Kidney (tissue), 14 donors: ENCODE data around the gene BABAM2. TPM values are rescaled to one million over a fixed set of nuclear protein-coding genes. Genes with fewer than 3 reads are reported as not detected.

Experiments
- DNase-seq, 5 donors: peaks; one replicate each; pipeline ENCODE4 v3.0.0-alpha.2; 2013 to 2020
- FAIRE-seq: peaks from 2 replicates; lab custom pipeline; 2012; peaks lifted over from hg19 to GRCh38; lab: Jason Lieb, UNC
- H3K27ac ChIP-seq, 2 donors: one replicate each; pipeline ENCODE4 v1.7.0; 2013; ENCODE audit warnings: low read depth in 2 of 2, low read length in 2 of 2, inconsistent platforms in 1 of 2
- H3K27me3 ChIP-seq: one replicate; pipeline ENCODE4 v1.7.1; 2013; ENCODE audit warnings: low read length, inconsistent platforms; ENCODE audit not compliant: control insufficient read depth, insufficient read depth
- H3K36me3 ChIP-seq, 3 donors: one replicate each; pipeline versions ENCODE4 v1.7.0 to v1.7.1; 2013; ENCODE audit warnings: low read length in 3 of 3, control low read depth in 1 of 3, inconsistent platforms in 1 of 3; ENCODE audit not compliant: insufficient read depth in 3 of 3, control insufficient read depth in 2 of 3
- H3K4me1 ChIP-seq, 3 donors: one replicate each; pipeline versions ENCODE4 v1.7.0 to v1.7.1; 2013; ENCODE audit warnings: low read length in 3 of 3, inconsistent platforms in 1 of 3, low read depth in 1 of 3; ENCODE audit not compliant: control insufficient read depth in 2 of 3, insufficient read depth in 2 of 3
- H3K4me3 ChIP-seq, 3 donors: one replicate each; pipeline versions ENCODE4 v1.7.0 to v1.8.1; 2013; ENCODE audit warnings: low read length in 3 of 3, control low read depth in 1 of 3, inconsistent platforms in 1 of 3
- H3K9ac ChIP-seq, 3 donors: one replicate each; pipeline versions ENCODE4 v1.7.0 to v1.7.1; 2013; ENCODE audit warnings: low read length in 3 of 3, control low read depth in 1 of 3, inconsistent platforms in 1 of 3
- H3K9me3 ChIP-seq, 3 donors: one replicate each; pipeline versions ENCODE4 v1.7.0 to v1.7.1; 2013; ENCODE audit warnings: low read length in 3 of 3, control low read depth in 1 of 3, inconsistent platforms in 1 of 3; ENCODE audit not compliant: control insufficient read depth in 2 of 3, insufficient read depth in 1 of 3
- intact Hi-C: fragments of 100-400 bp; cut with DNase I; formaldehyde crosslinking; loops from one replicate; pipeline ENCODE4 v1.11.1; 2022
- polyA plus RNA-seq: library from polyadenylated mRNA; stranded (reverse); fragments of 350-450 nt; fragmentation: Illumina TruSeq; extraction: RNeasy Lipid Tissue Mini Kit (QIAGEN cat#74804); gene quantifications from one replicate; pipeline ENCODE4 v1.2.3, GENCODE V29; 2014; ENCODE audit warnings: low read depth, low replicate concordance; ENCODE audit not compliant: insufficient read depth
- total RNA-seq: library from RNA; stranded (reverse); fragmentation: NEBNext Ultra II Directional; extraction: Animal tissue kit (Norgen Biotek cat#: 25700); gene quantifications from one replicate; pipeline ENCODE4 v1.2.1, GENCODE V29; 2021
- TF ChIP-seq, protein P1 (sequence below): IDR thresholded peaks from 3 replicates; pipeline ENCODE4 v1.5.1; 2012; ENCODE audit warnings: mild to moderate bottlenecking, moderate library complexity, borderline replicate concordance; ENCODE audit not compliant: insufficient read depth; ENCODE audit errors: extremely low read depth
- donor health status: control.
- donor health status: control.
- donor health status: control.
- donor health status: control.
- donor health status: control.
- donor health status: DM: yes; HTN: yes; CAD: no.
- donor health status: Normal renal cell carcinoma (clear cell type).

Gene BABAM2
- total and polyA plus RNA-seq, 2 donors from 2014 or later, result 68.4 to 74.1 TPM

- TF ChIP-seq, protein P1, sequence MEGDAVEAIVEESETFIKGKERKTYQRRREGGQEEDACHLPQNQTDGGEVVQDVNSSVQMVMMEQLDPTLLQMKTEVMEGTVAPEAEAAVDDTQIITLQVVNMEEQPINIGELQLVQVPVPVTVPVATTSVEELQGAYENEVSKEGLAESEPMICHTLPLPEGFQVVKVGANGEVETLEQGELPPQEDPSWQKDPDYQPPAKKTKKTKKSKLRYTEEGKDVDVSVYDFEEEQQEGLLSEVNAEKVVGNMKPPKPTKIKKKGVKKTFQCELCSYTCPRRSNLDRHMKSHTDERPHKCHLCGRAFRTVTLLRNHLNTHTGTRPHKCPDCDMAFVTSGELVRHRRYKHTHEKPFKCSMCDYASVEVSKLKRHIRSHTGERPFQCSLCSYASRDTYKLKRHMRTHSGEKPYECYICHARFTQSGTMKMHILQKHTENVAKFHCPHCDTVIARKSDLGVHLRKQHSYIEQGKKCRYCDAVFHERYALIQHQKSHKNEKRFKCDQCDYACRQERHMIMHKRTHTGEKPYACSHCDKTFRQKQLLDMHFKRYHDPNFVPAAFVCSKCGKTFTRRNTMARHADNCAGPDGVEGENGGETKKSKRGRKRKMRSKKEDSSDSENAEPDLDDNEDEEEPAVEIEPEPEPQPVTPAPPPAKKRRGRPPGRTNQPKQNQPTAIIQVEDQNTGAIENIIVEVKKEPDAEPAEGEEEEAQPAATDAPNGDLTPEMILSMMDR, result no peak
- DNase-seq (peak; percentile 67 to 87 (median 78)), FAIRE-seq (no peak)
- Histone ChIP-seq H3K4me3 (no peak overlapping the region), H3K9me3 (no peaks in the 10 kb centered on the region), H3K27ac (peak overlapping the region; percentile 58 to 62), H3K9ac (peak overlapping the region in 1 of 3 donors; percentile 36), H3K27me3 (no peaks in the 10 kb centered on the region), H3K4me1 (peaks cover 0 to 16% (median 8%) of the 10 kb centered on the region in 3 donors), H3K36me3 (no peaks in the 10 kb centered on the region)
- intact Hi-C loops, result no loop called here
Measured at GRCh38 chr2:28338046-28338817, 447.7 kb downstream of the BABAM2 start.

- Histone ChIP-seq H3K4me1 (peaks cover 0 to 18% (median 8%) of the 10 kb centered on the region in 3 donors), H3K4me3 (no peak overlapping the region), H3K27me3 (no peaks in the 10 kb centered on the region), H3K36me3 (no peaks in the 10 kb centered on the region), H3K9me3 (no peaks in the 10 kb centered on the region), H3K27ac (peak overlapping the region; percentile 58 to 62), H3K9ac (peak overlapping the region in 1 of 3 donors; percentile 36)
- no peak for FAIRE-seq
- peak in 1 of 5 donors; percentile 65 for DNase-seq
- intact Hi-C loops, result no loop called here
- TF ChIP-seq, protein P1, result no peak
Measured at GRCh38 chr2:28338831-28339321, 448.3 kb downstream of the BABAM2 start.

DNA sequence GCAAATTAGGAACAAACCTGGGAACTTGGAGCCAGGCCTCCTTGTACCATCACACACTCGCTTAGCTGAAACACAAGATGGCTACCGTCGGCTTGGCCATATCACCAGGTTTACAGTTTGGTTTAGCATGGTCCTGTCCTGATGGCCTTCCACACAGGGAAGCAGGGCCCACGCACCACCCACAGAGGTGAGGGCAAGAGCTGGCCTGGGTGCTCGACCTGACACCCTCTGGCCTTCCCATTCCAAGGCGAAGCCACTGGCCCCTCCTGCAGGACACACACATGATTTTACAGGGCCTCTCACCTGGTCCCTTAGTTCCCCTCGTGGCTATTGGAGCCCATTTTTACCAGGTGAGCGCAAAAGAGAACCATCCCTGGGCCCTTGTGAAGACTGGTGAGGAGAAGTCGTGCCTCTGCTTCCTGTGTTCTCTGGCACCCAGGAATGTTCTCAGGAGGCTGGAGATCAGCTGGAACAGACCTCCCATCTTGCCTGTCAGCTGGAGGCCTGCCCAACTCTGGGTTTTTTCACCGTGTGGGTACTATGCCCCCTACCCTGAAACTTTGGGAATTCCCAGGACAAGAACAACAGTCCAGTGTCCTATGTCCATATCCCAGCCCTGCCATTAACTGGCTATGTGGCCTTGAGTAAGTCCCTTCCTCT is 449.1 kb downstream of the BABAM2 start:
- Histone ChIP-seq H3K27me3 (no peaks in the 10 kb centered on the region), H3K9ac (no peak overlapping the region), H3K36me3 (no peaks in the 10 kb centered on the region), H3K9me3 (no peaks in the 10 kb centered on the region), H3K4me3 (no peak overlapping the region), H3K27ac (no peak overlapping the region), H3K4me1 (peaks cover 0 to 18% (median 10%) of the 10 kb centered on the region in 3 donors)
- TF ChIP-seq, protein P1, result no peak
- FAIRE-seq (no peak), DNase-seq (peak in 1 of 5 donors; percentile 59)
- intact Hi-C loops, result no loop called here
